A549 (cell line): ENCODE results near the gene TMEM250. TPM values are rescaled to one million over a fixed set of nuclear protein-coding genes. Genes with fewer than 3 reads are reported as not detected.

Experiments
- ATAC-seq, 2 experiments: fragments of 200-7000 bp in 1 of 2; fragments of >200 bp in 1 of 2; cut with Nextera tagmentation in 1 of 2; cut with Tn5 transposase in 1 of 2; 3 replicates each; pipeline versions ENCODE4 v1.8.0 to v1.9.1; 2018 to 2020; ENCODE audit warnings: mild to moderate bottlenecking in 1 of 2, moderate library complexity in 1 of 2
- CTCF ChIA-PET: fragments of 300-600 bp; sonication (Branson Sonifier 250); formaldehyde crosslinking; extraction: SDS; loops from one replicate; lab custom pipeline; 2021; ENCODE audit warnings: antibody characterized with exemption, inconsistent platforms; lab: Yijun Ruan, JAX
- POLR2A ChIA-PET: fragments of 350-600 bp; formaldehyde crosslinking; extraction: SDS; loops from one replicate; lab custom pipeline; 2021; ENCODE audit warnings: antibody characterized with exemption, inconsistent platforms; lab: Yijun Ruan, JAX
- DNase-seq, 2 experiments: peaks; one replicate each; pipeline versions ENCODE4 v3.0.0 to v3.0.0-alpha.2; 2011 to 2016; ENCODE audit warnings: low read depth in 1 of 2, low spot score in 1 of 2
- FAIRE-seq: peaks from 2 replicates; lab custom pipeline; 2011; peaks lifted over from hg19 to GRCh38; lab: Jason Lieb, UNC
- H3K27ac ChIP-seq, 2 experiments: fragments of >200 bp; sonication (Bioruptor Twin); formaldehyde crosslinking; 3 replicates each; pipeline ENCODE4 v1.5.1; 2016 to 2017
- H3K4me1 ChIP-seq: fragments of >200 bp; sonication (Bioruptor Twin); formaldehyde crosslinking; 3 replicates; pipeline ENCODE4 v1.6.1; 2016
- H3K4me2 ChIP-seq: fragments of >200 bp; sonication (Bioruptor Twin); formaldehyde crosslinking; 3 replicates; pipeline ENCODE4 v1.6.1; 2016
- H3K4me3 ChIP-seq: fragments of >200 bp; sonication (Bioruptor Twin); formaldehyde crosslinking; 3 replicates; pipeline ENCODE4 v1.5.1; 2016
- H3K9me3 ChIP-seq: fragments of >200 bp; sonication (Bioruptor Twin); formaldehyde crosslinking; 3 replicates; pipeline ENCODE4 v1.6.1; 2016
- BHLHE40 ChIP-seq: IDR thresholded peaks from 2 replicates; pipeline ENCODE4 v1.6.1; 2012; ENCODE audit warnings: low read depth, low read length, inconsistent platforms
- CEBPB ChIP-seq, 2 experiments: fragments of >200 bp in 1 of 2; sonication (Bioruptor Twin) in 1 of 2; formaldehyde crosslinking in 1 of 2; IDR thresholded peaks; 2 replicates each; pipeline ENCODE4 v1.6.1; 2012 to 2016
- ESRRA ChIP-seq: fragments of 150-350 bp; IDR thresholded peaks from 2 replicates; pipeline ENCODE4 v1.6.1; 2014; ENCODE audit warnings: mild to moderate bottlenecking, low read length, borderline replicate concordance
- GATA3 ChIP-seq: IDR thresholded peaks from 2 replicates; pipeline ENCODE4 v1.6.1; 2012; ENCODE audit warnings: borderline replicate concordance
- HDAC2 ChIP-seq: fragments of 200-600 bp; sonication (generic); IDR thresholded peaks from 2 replicates; pipeline ENCODE4 v1.6.1; 2016
- HEYL ChIP-seq: fragments of 250-450 bp; sonication (Bioruptor Pico); IDR thresholded peaks from 2 replicates; pipeline ENCODE4 v1.8.0; 2021; ENCODE audit warnings: mild to moderate bottlenecking, moderate library complexity
- HOXB5 ChIP-seq: fragments of 250-450 bp; sonication (Bioruptor Pico); IDR thresholded peaks from 2 replicates; pipeline ENCODE4 v1.5.0; 2020; ENCODE audit warnings: mild to moderate bottlenecking, moderate library complexity
- KDM5A ChIP-seq: fragments of 200-600 bp; sonication (generic); IDR thresholded peaks from 2 replicates; pipeline ENCODE4 v1.6.1; 2016; ENCODE audit warnings: antibody characterized with exemption, mild to moderate bottlenecking
- MAZ ChIP-seq: fragments of 150-350 bp; IDR thresholded peaks from 2 replicates; pipeline ENCODE4 v1.6.1; 2014; ENCODE audit warnings: antibody characterized with exemption, low read depth, low read length, borderline replicate concordance
- MYC ChIP-seq: IDR thresholded peaks from 2 replicates; pipeline ENCODE4 v1.6.1; 2012; ENCODE audit warnings: mild to moderate bottlenecking, inconsistent platforms, low read length, improper control_type of control experiment, borderline replicate concordance
- RAD21 ChIP-seq, 2 experiments: fragments of >200 bp in 1 of 2; sonication (Bioruptor Twin) in 1 of 2; formaldehyde crosslinking in 1 of 2; IDR thresholded peaks in 1 of 2; conservative IDR thresholded peaks in 1 of 2; 2 replicates in 1 of 2; 3 replicates in 1 of 2; pipeline ENCODE4 v1.6.1; 2012 to 2018; ENCODE audit warnings: inconsistent platforms in 1 of 2
- RARB ChIP-seq: fragments of 250-450 bp; sonication (Bioruptor Pico); IDR thresholded peaks from 2 replicates; pipeline ENCODE4 v1.8.0; 2021; ENCODE audit warnings: mild to moderate bottlenecking, moderate library complexity
- RCOR1 ChIP-seq: fragments of 150-350 bp; IDR thresholded peaks from 2 replicates; pipeline ENCODE4 v1.6.1; 2014; ENCODE audit warnings: antibody characterized with exemption, low read length, low read depth
- RFX5 ChIP-seq: fragments of 450-650 bp; IDR thresholded peaks from 2 replicates; pipeline ENCODE4 v1.7.1; 2014; ENCODE audit warnings: antibody characterized with exemption, mild to moderate bottlenecking, moderate library complexity
- SMC3 ChIP-seq: fragments of >200 bp; sonication (Bioruptor Twin); formaldehyde crosslinking; IDR thresholded peaks from 3 replicates; pipeline ENCODE4 v1.6.1; 2018; ENCODE audit warnings: inconsistent platforms
- SREBF2 ChIP-seq: fragments of 450-650 bp; IDR thresholded peaks from 2 replicates; pipeline ENCODE4 v1.6.1; 2014; ENCODE audit warnings: mild to moderate bottlenecking, moderate library complexity
- ZFP36 ChIP-seq: fragments of 450-650 bp; IDR thresholded peaks from 2 replicates; pipeline ENCODE4 v1.6.1; 2014; ENCODE audit warnings: borderline replicate concordance; ENCODE audit not compliant: partially characterized antibody
- ZNF302 ChIP-seq: fragments of 250-450 bp; sonication (Bioruptor Pico); IDR thresholded peaks from 2 replicates; pipeline ENCODE4 v1.9.0; 2021; ENCODE audit warnings: inconsistent platforms, mild to moderate bottlenecking, moderate library complexity
- whole genome bisulfite sequencing: methylation state at CpG from one replicate; pipeline ENCODE4 v1.1.6; 2017; ENCODE audit errors: missing lambda C conversion rate; 5-methylcytosine and 5-hydroxymethylcytosine counted together
- polyA plus RNA-seq, 4 experiments: library from polyadenylated mRNA; depleted of rRNA in 3 of 4; stranded (reverse); fragments of >200 nt; fragmentation: RNase III in 1 of 4; extraction: RNeasy Plus Mini Kit Qiagen cat#74134 plus additional on column Dnase treatment in 1 of 4; gene quantifications; 2 replicates in 3 of 4; 3 replicates in 1 of 4; pipeline ENCODE4 v1.2.3, GENCODE V29; 2011 to 2017
- TF ChIP-seq, protein P1 (sequence below): fragments of >200 bp; sonication (Bioruptor Twin); formaldehyde crosslinking; IDR thresholded peaks from 3 replicates; pipeline ENCODE4 v1.5.1; 2016
- TF ChIP-seq, protein P2 (sequence below): fragments of 200-600 bp; sonication (generic); IDR thresholded peaks from 2 replicates; pipeline ENCODE4 v1.6.1; 2016; ENCODE audit warnings: antibody characterized with exemption, mild to moderate bottlenecking, moderate library complexity
- TF ChIP-seq, protein P3 (sequence below): fragments of 150-350 bp; IDR thresholded peaks from 2 replicates; pipeline ENCODE4 v1.6.1; 2014; ENCODE audit warnings: low read depth, mild to moderate bottlenecking, low read length
- TF ChIP-seq, protein P4 (sequence below): IDR thresholded peaks from 2 replicates; pipeline ENCODE4 v1.6.1; 2012; ENCODE audit warnings: low read depth, borderline replicate concordance
- TF ChIP-seq, protein P5 (sequence below): IDR thresholded peaks from 2 replicates; pipeline ENCODE4 v1.6.1; 2012

The TMEM250 gene
- polyA plus RNA-seq, 2 of the 4 experiments (the other 2 are of a cell fraction), result 13.0 to 35.2 TPM

DNA sequence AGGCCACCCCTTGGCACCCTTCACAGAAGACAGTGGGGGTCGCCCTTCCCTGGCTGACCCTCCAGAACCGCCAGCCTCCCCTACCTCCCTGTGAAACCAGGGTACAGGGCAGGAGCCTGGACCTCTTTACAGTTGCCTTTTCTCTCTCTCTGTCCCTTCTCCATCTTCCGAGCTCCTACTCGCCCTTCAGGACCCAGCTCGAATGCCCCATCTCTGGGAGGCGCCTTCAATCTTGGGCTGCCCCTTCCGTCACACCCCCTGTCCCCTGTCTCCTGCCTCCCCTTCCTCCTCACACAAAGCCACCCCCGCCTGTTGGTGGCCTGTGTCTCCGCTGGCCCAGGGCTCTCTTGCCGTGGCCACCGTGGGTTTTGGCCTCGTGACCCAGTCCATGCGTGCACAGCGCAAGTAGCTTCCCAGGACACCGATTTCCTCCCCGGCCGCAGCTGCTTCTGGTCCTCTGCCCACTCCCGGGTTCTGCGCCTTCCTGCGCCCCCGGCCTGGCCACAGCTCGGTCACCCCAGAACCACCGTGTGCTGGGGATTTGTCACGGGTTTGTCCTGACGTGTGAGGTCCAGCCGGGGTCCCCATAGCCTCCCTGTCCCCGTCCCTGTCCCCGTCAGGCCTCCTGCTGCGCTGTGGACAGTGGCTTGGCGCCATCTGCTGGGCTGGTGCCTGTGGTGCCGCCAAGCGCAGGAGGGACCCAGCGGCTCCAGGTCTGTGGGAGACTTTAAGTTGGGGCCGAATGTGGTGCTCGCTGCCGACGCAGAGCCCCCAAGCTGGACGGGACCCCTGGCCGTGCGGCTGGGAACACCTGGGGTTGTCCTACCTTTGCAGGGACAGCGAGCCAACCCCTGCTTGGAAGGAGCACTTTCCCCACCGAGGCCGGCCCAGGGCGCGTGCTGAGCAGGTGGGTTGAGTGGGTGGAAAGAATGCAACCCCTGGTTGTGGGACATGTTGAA, 4.0 kb upstream of the TMEM250 start:
- FAIRE-seq, result no peak
- WGBS, result 40% methylated on average over 30 of the region's 45 CpGs
- Histone ChIP-seq H3K4me3 (no peak overlapping the region), H3K27ac (peak overlapping the region in 1 of 2 experiments; percentile 52; a peak in 2 of 6 replicates), H3K4me1 (peaks cover 10% of the 10 kb centered on the region; the same call in 2 of the 3 replicates), H3K4me2 (peak overlapping the region; percentile 46), H3K9me3 (no peaks in the 10 kb centered on the region)
- POLR2A ChIA-PET, result interaction anchor here (1.1 kb wide), 1 partner anchor 71 kb away, joined by 3 read pairs; no protein-coding TSS in a partner anchor
- CTCF ChIA-PET, result interaction anchor here (0.6 to 9.3 kb wide), 82 partner anchors 12 to 526 kb away, joined by 3 to 220 read pairs (median 4); partner anchors contain the start of genes NACC2 and UBAC1
- ATAC-seq, result peak; percentile 45 to 69; a peak in 4 of 6 replicates
- peak; percentile 59 to 70 for DNase-seq
- TF ChIP-seq HEYL (CRISPR knock-in tag) (no peak), SMC3 (peak; percentile 97), RAD21 (conservative IDR thresholded peaks at IDR 0.05 in 1 of 2, IDR thresholded peaks at IDR 0.05 in 1 of 2) (peak; percentile 99), HDAC2 (no peak)
- TF ChIP-seq, protein P1, sequence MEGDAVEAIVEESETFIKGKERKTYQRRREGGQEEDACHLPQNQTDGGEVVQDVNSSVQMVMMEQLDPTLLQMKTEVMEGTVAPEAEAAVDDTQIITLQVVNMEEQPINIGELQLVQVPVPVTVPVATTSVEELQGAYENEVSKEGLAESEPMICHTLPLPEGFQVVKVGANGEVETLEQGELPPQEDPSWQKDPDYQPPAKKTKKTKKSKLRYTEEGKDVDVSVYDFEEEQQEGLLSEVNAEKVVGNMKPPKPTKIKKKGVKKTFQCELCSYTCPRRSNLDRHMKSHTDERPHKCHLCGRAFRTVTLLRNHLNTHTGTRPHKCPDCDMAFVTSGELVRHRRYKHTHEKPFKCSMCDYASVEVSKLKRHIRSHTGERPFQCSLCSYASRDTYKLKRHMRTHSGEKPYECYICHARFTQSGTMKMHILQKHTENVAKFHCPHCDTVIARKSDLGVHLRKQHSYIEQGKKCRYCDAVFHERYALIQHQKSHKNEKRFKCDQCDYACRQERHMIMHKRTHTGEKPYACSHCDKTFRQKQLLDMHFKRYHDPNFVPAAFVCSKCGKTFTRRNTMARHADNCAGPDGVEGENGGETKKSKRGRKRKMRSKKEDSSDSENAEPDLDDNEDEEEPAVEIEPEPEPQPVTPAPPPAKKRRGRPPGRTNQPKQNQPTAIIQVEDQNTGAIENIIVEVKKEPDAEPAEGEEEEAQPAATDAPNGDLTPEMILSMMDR, result peak; percentile 94

DNA sequence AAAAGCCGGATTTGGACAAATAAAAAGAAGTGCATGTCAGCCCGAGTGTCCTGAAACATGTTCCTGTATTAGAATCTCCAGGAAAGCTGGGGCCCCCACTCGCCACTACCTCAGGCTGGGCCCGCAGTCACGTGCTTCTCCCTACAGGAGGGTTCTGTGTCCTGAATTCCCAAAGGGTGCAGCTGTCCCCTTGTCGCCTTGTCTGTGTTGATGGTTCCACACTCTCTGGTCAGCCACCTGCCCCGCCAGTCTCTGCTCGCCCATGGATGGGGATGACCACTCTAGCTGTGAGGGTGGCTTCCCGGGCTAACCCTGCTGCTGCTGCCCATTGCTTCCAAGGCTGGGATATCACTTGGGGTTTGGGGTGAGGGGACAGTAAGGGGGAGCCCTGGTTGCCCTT, 3.1 kb upstream of the TMEM250 start:
- H3K9me3 ChIP-seq, result no peaks in the 10 kb centered on the region
- FAIRE-seq, result no peak
- DNase-seq, result no peak
- no peak for ATAC-seq
- POLR2A ChIA-PET, result interaction anchor here (1.1 kb wide), 1 partner anchor 70 kb away, joined by 3 read pairs; no protein-coding TSS in a partner anchor
- no peak overlapping the region for H3K27ac ChIP-seq
- CTCF ChIA-PET, result interaction anchor here (0.6 to 9.3 kb wide), 48 partner anchors 11 to 375 kb away, joined by 3 to 220 read pairs (median 5); partner anchors contain the start of genes NACC2 and UBAC1
- no peak overlapping the region for H3K4me2 ChIP-seq
- WGBS, result 87% methylated on average over 9 of the region's 9 CpGs
- TF ChIP-seq, protein P2, sequence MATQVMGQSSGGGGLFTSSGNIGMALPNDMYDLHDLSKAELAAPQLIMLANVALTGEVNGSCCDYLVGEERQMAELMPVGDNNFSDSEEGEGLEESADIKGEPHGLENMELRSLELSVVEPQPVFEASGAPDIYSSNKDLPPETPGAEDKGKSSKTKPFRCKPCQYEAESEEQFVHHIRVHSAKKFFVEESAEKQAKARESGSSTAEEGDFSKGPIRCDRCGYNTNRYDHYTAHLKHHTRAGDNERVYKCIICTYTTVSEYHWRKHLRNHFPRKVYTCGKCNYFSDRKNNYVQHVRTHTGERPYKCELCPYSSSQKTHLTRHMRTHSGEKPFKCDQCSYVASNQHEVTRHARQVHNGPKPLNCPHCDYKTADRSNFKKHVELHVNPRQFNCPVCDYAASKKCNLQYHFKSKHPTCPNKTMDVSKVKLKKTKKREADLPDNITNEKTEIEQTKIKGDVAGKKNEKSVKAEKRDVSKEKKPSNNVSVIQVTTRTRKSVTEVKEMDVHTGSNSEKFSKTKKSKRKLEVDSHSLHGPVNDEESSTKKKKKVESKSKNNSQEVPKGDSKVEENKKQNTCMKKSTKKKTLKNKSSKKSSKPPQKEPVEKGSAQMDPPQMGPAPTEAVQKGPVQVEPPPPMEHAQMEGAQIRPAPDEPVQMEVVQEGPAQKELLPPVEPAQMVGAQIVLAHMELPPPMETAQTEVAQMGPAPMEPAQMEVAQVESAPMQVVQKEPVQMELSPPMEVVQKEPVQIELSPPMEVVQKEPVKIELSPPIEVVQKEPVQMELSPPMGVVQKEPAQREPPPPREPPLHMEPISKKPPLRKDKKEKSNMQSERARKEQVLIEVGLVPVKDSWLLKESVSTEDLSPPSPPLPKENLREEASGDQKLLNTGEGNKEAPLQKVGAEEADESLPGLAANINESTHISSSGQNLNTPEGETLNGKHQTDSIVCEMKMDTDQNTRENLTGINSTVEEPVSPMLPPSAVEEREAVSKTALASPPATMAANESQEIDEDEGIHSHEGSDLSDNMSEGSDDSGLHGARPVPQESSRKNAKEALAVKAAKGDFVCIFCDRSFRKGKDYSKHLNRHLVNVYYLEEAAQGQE, result no peak
- TF ChIP-seq RCOR1 (no peak), HDAC2 (no peak)
- TF ChIP-seq, protein P3, sequence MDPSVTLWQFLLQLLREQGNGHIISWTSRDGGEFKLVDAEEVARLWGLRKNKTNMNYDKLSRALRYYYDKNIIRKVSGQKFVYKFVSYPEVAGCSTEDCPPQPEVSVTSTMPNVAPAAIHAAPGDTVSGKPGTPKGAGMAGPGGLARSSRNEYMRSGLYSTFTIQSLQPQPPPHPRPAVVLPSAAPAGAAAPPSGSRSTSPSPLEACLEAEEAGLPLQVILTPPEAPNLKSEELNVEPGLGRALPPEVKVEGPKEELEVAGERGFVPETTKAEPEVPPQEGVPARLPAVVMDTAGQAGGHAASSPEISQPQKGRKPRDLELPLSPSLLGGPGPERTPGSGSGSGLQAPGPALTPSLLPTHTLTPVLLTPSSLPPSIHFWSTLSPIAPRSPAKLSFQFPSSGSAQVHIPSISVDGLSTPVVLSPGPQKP, result no peak
- TF ChIP-seq, all 56 proteins: peak for 0
- peaks cover 17% of the 10 kb centered on the region for H3K4me1 ChIP-seq
- no peak overlapping the region for H3K4me3 ChIP-seq

DNA sequence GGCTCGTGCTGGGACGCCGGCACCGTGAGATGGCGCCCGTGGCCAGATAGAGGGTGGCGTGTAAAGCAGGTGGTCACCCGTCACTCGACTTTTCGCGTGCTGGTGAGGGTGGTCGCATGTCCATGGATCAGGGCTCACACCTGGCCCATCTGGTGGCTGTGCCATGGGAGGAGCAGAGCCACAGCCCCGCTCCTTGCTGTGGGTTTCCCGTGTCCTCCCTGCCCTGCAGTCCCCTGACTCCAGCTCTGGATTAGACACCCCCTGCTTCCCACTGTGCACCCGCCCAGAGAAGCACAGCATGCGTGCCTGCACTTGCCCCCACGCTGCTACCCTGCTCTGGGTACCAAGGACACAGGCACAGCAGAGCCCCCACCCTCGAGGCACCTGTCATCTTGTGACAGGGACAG, 1.8 kb upstream of the TMEM250 start:
- ATAC-seq, result no peak
- H3K27ac ChIP-seq, result peak overlapping the region in 1 of 2 experiments; percentile 6; a peak in 1 of 6 replicates
- H3K4me3 ChIP-seq, result no peak overlapping the region
- no peak for FAIRE-seq
- H3K9me3 ChIP-seq, result no peaks in the 10 kb centered on the region
- peaks cover 18% of the 10 kb centered on the region for H3K4me1 ChIP-seq
- ChIA-PET CTCF (interaction anchor here (1.4 to 9.3 kb wide), 7 partner anchors 9 to 156 kb away, joined by 6 to 220 read pairs (median 27); partner anchors contain the start of genes NACC2 and UBAC1), POLR2A (no interaction called here)
- no peak overlapping the region for H3K4me2 ChIP-seq
- WGBS, result 91% methylated on average over 18 of the region's 18 CpGs
- DNase-seq, result no peak
- TF ChIP-seq ZNF302 (CRISPR knock-in tag) (no peak), MAZ (no peak), BHLHE40 (no peak), SMC3 (no peak), CEBPB (IDR thresholded peaks at IDR 0.05) (no peak), KDM5A (no peak), RFX5 (no peak), HOXB5 (CRISPR knock-in tag) (no peak), RAD21 (conservative IDR thresholded peaks at IDR 0.05 in 1 of 2, IDR thresholded peaks at IDR 0.05 in 1 of 2) (no peak), ESRRA (no peak), MYC (no peak), ZFP36 (no peak), RARB (CRISPR knock-in tag) (no peak), GATA3 (no peak), SREBF2 (no peak), HDAC2 (no peak)
- TF ChIP-seq, protein P4, sequence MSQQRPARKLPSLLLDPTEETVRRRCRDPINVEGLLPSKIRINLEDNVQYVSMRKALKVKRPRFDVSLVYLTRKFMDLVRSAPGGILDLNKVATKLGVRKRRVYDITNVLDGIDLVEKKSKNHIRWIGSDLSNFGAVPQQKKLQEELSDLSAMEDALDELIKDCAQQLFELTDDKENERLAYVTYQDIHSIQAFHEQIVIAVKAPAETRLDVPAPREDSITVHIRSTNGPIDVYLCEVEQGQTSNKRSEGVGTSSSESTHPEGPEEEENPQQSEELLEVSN, result no peak
- TF ChIP-seq, protein P5, sequence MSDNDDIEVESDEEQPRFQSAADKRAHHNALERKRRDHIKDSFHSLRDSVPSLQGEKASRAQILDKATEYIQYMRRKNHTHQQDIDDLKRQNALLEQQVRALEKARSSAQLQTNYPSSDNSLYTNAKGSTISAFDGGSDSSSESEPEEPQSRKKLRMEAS, result no peak
